Measurements from ENCODE around the gene CCDC14.

DNA sequence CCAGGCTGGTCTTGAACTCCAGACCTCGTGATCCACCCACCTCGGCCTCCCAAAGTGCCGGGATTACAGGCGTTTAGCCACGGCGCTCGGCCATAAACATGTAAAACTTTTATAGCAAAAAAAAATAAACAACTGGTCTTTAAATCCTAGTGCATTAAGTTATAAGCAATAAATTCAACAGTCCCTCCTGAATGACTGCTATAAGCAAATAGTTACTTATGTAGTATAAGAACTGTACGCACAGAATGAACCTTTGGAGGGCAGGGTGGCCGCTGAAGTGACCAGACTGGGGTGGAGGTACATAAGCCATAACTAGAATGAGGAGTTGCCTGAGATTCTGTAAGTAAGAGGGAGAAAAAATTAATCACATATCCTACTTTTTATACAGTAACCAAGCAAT, 12.6 kb downstream of the CCDC14 start:
- TF ChIP-seq NR2F2 (IDR thresholded peaks at IDR 0.05) = no peak
- TF ChIP-seq, protein P1, sequence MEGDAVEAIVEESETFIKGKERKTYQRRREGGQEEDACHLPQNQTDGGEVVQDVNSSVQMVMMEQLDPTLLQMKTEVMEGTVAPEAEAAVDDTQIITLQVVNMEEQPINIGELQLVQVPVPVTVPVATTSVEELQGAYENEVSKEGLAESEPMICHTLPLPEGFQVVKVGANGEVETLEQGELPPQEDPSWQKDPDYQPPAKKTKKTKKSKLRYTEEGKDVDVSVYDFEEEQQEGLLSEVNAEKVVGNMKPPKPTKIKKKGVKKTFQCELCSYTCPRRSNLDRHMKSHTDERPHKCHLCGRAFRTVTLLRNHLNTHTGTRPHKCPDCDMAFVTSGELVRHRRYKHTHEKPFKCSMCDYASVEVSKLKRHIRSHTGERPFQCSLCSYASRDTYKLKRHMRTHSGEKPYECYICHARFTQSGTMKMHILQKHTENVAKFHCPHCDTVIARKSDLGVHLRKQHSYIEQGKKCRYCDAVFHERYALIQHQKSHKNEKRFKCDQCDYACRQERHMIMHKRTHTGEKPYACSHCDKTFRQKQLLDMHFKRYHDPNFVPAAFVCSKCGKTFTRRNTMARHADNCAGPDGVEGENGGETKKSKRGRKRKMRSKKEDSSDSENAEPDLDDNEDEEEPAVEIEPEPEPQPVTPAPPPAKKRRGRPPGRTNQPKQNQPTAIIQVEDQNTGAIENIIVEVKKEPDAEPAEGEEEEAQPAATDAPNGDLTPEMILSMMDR (IDR thresholded peaks at IDR 0.05; ENCODE audit: low read depth, low read length, missing input control) = no peak
- TF ChIP-seq, protein P2, sequence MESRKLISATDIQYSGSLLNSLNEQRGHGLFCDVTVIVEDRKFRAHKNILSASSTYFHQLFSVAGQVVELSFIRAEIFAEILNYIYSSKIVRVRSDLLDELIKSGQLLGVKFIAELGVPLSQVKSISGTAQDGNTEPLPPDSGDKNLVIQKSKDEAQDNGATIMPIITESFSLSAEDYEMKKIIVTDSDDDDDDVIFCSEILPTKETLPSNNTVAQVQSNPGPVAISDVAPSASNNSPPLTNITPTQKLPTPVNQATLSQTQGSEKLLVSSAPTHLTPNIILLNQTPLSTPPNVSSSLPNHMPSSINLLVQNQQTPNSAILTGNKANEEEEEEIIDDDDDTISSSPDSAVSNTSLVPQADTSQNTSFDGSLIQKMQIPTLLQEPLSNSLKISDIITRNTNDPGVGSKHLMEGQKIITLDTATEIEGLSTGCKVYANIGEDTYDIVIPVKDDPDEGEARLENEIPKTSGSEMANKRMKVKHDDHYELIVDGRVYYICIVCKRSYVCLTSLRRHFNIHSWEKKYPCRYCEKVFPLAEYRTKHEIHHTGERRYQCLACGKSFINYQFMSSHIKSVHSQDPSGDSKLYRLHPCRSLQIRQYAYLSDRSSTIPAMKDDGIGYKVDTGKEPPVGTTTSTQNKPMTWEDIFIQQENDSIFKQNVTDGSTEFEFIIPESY (IDR thresholded peaks at IDR 0.05) = no peak
